ENCODE measurements around the gene ZDHHC19.

DNA sequence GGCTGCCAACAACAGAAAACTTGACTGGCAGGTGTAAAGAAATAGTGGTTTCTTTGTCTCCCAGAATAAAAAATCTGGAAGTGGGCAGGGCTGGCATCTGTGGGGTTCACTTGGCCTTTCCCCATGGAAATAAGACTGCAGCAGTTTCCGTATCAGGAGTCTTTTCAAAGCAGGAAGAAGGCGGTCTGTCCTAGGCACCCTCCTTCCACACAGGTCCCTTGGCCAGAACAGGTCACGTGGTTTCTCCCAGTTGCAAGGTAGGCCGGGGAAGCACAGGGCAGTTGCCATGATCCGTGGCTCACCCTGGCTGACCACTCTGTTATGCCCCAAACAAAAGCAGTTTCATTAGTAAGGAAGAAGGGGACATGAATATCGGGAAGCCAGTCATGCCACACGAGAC, 45.4 kb downstream of the ZDHHC19 start:
- TF ChIP-seq, protein P1, sequence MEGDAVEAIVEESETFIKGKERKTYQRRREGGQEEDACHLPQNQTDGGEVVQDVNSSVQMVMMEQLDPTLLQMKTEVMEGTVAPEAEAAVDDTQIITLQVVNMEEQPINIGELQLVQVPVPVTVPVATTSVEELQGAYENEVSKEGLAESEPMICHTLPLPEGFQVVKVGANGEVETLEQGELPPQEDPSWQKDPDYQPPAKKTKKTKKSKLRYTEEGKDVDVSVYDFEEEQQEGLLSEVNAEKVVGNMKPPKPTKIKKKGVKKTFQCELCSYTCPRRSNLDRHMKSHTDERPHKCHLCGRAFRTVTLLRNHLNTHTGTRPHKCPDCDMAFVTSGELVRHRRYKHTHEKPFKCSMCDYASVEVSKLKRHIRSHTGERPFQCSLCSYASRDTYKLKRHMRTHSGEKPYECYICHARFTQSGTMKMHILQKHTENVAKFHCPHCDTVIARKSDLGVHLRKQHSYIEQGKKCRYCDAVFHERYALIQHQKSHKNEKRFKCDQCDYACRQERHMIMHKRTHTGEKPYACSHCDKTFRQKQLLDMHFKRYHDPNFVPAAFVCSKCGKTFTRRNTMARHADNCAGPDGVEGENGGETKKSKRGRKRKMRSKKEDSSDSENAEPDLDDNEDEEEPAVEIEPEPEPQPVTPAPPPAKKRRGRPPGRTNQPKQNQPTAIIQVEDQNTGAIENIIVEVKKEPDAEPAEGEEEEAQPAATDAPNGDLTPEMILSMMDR (IDR thresholded peaks at IDR 0.05): no peak
- TF ChIP-seq POLR2A (IDR thresholded peaks at IDR 0.05) (no peak), POLR2AphosphoS5 (IDR thresholded peaks at IDR 0.05) (no peak), EP300 (IDR thresholded peaks at IDR 0.05) (no peak)
